Skeletal muscle satellite cell (primary cell): ENCODE results near the gene ADAM15.
A peak's percentile ranks its signal among the peaks of the same experiment; 100 is the strongest.

Experiments
- H3K27me3 ChIP-seq: 2 replicates; pipeline ENCODE4 v1.7.0; 2013; ENCODE audit warnings: low read length; ENCODE audit not compliant: control insufficient read depth, insufficient read depth
- H3K36me3 ChIP-seq: 2 replicates; pipeline ENCODE4 v1.7.0; 2013; ENCODE audit warnings: mild to moderate bottlenecking, control low read depth, low read length; ENCODE audit not compliant: insufficient read depth
- H3K4me1 ChIP-seq: 2 replicates; pipeline ENCODE4 v1.7.0; 2013; ENCODE audit warnings: low read length; ENCODE audit not compliant: control insufficient read depth, insufficient read depth
- H3K4me2 ChIP-seq: 2 replicates; pipeline ENCODE4 v1.7.0; 2013; ENCODE audit warnings: mild to moderate bottlenecking, low read length
- H3K4me3 ChIP-seq: 2 replicates; pipeline ENCODE4 v1.7.0; 2013; ENCODE audit warnings: low read length
- H3K9ac ChIP-seq: 2 replicates; pipeline ENCODE4 v1.7.0; 2013; ENCODE audit warnings: mild to moderate bottlenecking, low read depth, low read length, moderate library complexity
- H3K9me3 ChIP-seq: replicated peaks from 2 replicates; pipeline ENCODE4 v1.7.0; 2013; ENCODE audit warnings: mild to moderate bottlenecking, control low read depth, low read length

ADAM15 gene

DNA sequence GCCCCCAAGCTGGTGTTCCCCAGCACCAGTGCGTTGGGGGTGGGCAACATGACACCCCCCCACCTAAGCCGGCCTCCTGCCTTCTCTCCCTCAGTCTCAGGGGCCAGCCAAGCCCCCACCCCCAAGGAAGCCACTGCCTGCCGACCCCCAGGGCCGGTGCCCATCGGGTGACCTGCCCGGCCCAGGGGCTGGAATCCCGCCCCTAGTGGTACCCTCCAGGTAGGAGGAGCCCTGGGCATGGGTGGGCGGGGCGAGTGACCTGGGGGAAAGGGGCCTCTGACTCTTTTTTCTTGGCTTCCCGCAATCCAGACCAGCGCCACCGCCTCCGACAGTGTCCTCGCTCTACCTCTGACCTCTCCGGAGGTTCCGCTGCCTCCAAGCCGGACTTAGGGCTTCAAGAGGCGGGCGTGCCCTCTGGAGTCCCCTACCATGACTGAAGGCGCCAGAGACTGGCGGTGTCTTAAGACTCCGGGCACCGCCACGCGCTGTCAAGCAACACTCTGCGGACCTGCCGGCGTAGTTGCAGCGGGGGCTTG lies 11.1 kb downstream of the ADAM15 start:
- Histone ChIP-seq H3K9ac (no peak overlapping the region), H3K4me3 (no peak overlapping the region), H3K36me3 (peaks cover 23% of the 10 kb centered on the region)

DNA sequence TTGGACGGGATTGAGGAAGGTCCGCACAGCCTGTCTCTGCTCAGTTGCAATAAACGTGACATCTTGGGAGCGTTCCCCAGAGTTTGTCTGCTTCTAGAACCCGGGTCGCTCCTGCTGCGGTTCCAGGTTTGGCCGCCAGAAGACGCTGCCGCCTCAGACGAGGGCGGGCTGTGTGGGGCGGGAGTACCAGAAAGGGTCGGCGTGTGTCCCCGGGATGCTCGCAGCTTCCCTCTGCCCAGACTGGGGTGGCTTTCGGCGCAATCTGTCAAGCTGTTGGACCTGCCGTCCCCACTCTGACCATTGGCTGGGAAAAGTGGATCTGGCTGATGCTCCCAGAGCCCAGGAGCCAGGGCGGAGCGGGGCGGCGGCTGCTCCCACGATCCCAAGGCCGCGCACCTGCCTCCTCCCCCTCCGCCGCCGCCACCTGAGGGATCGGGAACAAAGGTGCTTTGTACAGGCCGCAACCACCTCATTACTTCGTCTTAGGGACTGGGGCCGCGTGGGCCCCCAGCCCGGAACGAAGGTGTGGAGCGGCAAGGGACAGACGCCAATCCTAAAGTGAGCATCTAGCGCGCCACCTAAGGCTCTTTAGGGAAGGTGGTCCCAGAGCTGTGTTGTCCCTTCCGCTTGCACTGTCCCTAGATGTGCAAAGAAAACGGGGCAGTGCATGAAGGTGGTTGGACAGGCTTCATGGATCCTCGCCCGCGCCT lies 11.7 kb downstream of the ADAM15 start:
- Histone ChIP-seq H3K9ac (no peak overlapping the region), H3K4me3 (peak overlapping the region; percentile 99), H3K36me3 (peaks cover 17% of the 10 kb centered on the region)

More for the DNA sequence above, 11.1 kb downstream of the ADAM15 start:
- Histone ChIP-seq H3K4me1 (peaks cover 14% of the 10 kb centered on the region), H3K4me2 (no peak overlapping the region), H3K9me3 (no peaks in the 10 kb centered on the region), H3K27me3 (no peaks in the 10 kb centered on the region)

DNA sequence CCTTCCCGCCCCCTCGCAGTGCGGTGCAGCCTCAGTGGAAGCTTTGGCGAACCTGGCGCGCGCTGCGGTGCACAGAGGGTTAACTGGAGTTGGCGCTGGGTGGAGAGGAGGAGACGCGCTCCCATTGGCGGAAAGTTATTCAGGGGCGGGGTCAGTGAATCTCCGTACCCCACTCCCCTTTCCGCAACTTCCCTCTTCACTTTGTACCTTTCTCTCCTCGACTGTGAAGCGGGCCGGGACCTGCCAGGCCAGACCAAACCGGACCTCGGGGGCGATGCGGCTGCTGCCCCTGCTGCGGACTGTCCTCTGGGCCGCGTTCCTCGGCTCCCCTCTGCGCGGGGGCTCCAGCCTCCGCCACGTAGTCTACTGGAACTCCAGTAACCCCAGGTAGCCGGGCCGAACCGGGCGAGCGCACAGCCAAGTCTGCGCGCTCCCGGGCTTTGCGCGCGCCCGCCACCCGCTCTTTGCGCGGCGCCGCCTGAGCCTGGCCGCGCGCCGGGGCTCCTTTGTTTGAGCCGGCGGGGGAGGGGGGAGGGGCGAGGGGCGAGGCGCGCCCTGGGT lies 12.5 kb downstream of the ADAM15 start, which contains the start of gene EFNA4:
EFNA4 (plus strand) TSS at position 191 of the 561 bp plus-strand sequence; CDS start at position 275, 84 bp downstream.
- Histone ChIP-seq H3K27me3 (no peaks in the 10 kb centered on the region), H3K4me3 (peak within 1 kb of the TSS; percentile 99), H3K36me3 (peaks cover 10% of the 10 kb centered on the region), H3K4me2 (peak within 1 kb of the TSS; percentile 99), H3K9ac (peak within 1 kb of the TSS; percentile 91), H3K4me1 (peaks cover 14% of the 10 kb centered on the region), H3K9me3 (no peaks in the 10 kb centered on the region)

More for the DNA sequence above, 11.7 kb downstream of the ADAM15 start:
- Histone ChIP-seq H3K4me1 (peaks cover 14% of the 10 kb centered on the region), H3K9me3 (no peaks in the 10 kb centered on the region), H3K4me2 (peak overlapping the region; percentile 99), H3K27me3 (no peaks in the 10 kb centered on the region)

DNA sequence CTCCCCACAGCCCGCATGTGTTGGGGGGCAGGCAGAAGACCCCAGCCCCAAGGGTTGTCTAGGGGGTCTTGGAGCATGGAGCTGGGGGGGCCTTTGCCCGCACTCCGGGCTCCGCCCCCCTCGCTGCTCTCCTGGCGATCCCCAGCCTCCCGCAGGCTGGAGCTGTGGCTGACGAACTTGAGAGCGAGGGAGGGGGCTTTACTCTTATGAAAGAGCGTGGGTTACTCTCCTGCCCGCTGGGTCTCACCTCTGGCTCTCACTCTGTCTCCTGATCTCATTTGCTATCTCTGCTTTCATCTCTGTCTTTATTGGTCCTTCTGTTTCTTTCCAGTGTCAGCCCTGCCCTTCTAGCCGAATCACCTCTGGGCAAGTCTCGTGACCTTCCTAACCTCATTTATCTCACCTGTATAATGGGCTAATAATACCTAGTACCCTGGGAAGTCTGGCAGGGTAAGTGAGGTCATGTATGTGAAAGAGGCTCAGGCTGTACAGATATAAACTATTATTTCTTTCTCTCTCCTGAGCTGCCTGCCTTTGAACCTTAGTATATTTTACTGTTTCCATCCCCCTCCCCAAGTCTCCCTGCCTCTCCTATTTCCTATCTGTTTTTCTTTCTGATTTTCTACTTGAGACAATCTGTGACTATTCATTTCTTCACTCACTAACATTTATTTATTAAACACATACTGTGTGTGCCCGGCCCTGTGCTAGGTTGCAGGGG lies 13.2 kb downstream of the ADAM15 start:
- Histone ChIP-seq H3K9me3 (no peaks in the 10 kb centered on the region), H3K4me3 (peak overlapping the region; percentile 99), H3K4me2 (peak overlapping the region; percentile 99), H3K4me1 (peaks cover 14% of the 10 kb centered on the region), H3K36me3 (peaks cover 10% of the 10 kb centered on the region), H3K27me3 (no peaks in the 10 kb centered on the region), H3K9ac (peak overlapping the region; percentile 91)

DNA sequence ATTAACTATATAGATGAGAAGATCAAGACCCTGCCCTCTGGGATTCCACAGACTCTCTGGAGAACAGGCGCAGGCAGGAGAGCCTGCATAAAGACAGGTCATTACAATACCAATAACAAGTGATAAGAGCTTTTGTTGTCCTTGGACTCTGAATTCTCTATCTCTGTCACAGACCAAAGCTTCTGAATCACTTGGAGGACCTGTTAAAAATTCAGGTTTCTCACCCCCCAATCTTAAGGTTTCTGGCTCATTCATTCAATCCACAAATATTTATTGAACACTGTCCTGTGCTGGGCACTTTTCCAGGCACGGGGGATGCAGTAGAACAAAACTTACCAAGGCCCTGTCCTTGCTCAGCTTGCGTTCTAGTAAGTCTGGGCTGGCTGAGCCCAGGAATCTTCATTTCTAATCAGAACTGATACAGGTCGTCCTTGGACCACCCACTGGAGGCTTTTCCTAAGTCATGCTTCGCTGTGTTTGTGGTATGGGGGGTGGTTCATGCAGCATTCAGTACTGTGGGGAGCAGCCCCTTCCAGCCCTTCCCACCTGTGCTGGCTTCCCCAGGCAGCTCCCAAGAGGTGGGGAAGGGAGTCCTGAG lies 13.8 kb downstream of the ADAM15 start:
- Histone ChIP-seq H3K4me3 (peak overlapping the region; percentile 99), H3K27me3 (no peaks in the 10 kb centered on the region), H3K9ac (no peak overlapping the region), H3K4me2 (peak overlapping the region; percentile 99), H3K36me3 (peaks cover 6% of the 10 kb centered on the region), H3K4me1 (peaks cover 14% of the 10 kb centered on the region), H3K9me3 (no peaks in the 10 kb centered on the region)

DNA sequence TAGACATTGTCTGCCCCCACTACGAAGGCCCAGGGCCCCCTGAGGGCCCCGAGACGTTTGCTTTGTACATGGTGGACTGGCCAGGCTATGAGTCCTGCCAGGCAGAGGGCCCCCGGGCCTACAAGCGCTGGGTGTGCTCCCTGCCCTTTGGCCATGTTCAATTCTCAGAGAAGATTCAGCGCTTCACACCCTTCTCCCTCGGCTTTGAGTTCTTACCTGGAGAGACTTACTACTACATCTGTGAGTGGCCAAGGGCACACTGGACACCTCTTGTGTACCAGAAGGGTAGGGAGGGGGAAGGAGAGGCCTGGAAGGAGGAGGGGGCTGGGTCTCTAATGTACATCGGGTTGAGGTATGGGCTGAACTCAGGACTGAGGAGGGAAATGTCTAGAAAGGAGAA lies 15.7 kb downstream of the ADAM15 start:
- no peak overlapping the region for H3K4me3 ChIP-seq
- H3K27me3 ChIP-seq, result peaks cover under 1% of the 10 kb centered on the region
- no peaks in the 10 kb centered on the region for H3K36me3 ChIP-seq
- H3K9ac ChIP-seq, result no peak overlapping the region
- H3K4me2 ChIP-seq, result no peak overlapping the region
- peaks cover 24% of the 10 kb centered on the region for H3K4me1 ChIP-seq
- H3K9me3 ChIP-seq, result no peaks in the 10 kb centered on the region

DNA sequence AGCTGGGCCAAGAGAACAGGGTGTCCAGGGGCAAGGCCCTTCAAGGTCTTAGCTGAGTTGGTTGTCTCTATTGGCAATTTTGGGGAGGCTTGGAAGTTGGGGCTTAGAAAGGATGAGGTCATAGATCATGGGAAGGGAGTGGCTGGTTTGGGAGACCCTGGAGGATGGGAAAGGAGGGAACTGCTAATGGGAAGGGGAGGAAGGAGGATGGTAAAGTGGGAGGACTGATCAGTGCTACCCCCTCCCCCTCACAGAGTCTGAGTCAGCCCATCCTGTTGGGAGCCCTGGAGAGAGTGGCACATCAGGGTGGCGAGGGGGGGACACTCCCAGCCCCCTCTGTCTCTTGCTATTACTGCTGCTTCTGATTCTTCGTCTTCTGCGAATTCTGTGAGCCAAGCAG lies 17.5 kb downstream of the ADAM15 start:
- Histone ChIP-seq H3K27me3 (peaks cover 8% of the 10 kb centered on the region), H3K4me2 (no peak overlapping the region), H3K36me3 (no peaks in the 10 kb centered on the region), H3K4me3 (no peak overlapping the region), H3K9ac (no peak overlapping the region), H3K4me1 (peaks cover 12% of the 10 kb centered on the region), H3K9me3 (no peaks in the 10 kb centered on the region)

DNA sequence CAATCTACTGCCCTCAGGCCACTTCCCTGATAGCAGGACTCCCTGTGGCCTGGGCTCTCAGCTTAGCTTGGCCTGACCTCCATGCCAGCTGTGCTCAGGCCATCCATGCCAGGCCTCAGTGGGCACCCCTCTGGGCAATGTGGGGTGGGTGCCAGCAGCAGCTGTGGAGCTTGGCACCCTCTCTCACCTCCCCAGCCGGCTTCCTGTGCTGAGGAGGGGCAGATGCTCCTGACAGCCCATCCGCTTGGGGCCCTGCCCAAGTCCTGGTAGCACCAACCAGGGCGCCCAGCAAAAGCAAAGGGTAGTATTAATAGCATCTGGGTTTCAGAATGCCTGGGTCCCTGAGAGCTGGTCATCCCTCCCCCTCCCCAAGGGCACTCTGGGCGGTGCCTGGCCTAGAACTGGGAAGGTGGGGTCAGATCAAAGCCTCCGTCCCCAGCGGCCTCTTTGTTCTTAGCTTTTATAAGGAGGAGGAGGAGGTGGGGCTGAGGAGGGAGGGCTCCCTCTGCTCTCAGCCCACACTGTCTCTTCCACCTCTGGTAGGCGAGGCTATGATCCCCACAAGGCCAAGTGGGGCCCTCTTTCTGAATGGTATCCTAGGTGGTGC lies 18.5 kb downstream of the ADAM15 start:
- H3K9ac ChIP-seq, result no peak overlapping the region
- no peaks in the 10 kb centered on the region for H3K9me3 ChIP-seq
- H3K4me2 ChIP-seq, result no peak overlapping the region
- H3K27me3 ChIP-seq, result peaks cover 8% of the 10 kb centered on the region
- H3K4me3 ChIP-seq, result no peak overlapping the region
- H3K4me1 ChIP-seq, result peaks cover 12% of the 10 kb centered on the region
- H3K36me3 ChIP-seq, result no peaks in the 10 kb centered on the region

DNA sequence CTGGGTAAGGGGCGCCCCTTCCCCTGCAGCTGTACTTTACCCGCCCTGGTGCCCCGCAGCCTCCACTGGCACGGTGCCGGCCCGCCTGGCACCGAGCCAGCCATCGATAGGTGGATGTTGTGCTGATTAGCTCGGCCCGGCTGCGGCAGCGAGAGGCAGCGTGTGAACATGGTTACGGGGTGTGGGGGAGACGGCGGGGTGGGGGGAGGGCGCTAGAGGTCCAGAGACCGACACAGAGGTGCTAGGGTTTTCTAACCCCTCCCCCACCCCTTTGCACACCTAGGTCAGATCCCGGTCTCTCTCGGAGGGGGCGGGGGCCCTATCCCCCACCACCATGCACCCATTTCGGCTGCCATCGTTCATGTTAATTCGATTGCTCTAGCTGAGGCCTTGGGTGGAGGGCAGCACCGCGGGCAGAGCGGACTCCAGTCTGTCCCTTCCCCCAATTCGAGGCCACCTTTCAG lies 19.1 kb downstream of the ADAM15 start:
- peaks cover 12% of the 10 kb centered on the region for H3K4me1 ChIP-seq
- H3K9ac ChIP-seq, result peak overlapping the region; percentile 47
- H3K36me3 ChIP-seq, result no peaks in the 10 kb centered on the region
- peak overlapping the region; percentile 83 for H3K4me2 ChIP-seq
- H3K4me3 ChIP-seq, result no peak overlapping the region
- H3K27me3 ChIP-seq, result peaks cover 11% of the 10 kb centered on the region
- H3K9me3 ChIP-seq, result no peaks in the 10 kb centered on the region

DNA sequence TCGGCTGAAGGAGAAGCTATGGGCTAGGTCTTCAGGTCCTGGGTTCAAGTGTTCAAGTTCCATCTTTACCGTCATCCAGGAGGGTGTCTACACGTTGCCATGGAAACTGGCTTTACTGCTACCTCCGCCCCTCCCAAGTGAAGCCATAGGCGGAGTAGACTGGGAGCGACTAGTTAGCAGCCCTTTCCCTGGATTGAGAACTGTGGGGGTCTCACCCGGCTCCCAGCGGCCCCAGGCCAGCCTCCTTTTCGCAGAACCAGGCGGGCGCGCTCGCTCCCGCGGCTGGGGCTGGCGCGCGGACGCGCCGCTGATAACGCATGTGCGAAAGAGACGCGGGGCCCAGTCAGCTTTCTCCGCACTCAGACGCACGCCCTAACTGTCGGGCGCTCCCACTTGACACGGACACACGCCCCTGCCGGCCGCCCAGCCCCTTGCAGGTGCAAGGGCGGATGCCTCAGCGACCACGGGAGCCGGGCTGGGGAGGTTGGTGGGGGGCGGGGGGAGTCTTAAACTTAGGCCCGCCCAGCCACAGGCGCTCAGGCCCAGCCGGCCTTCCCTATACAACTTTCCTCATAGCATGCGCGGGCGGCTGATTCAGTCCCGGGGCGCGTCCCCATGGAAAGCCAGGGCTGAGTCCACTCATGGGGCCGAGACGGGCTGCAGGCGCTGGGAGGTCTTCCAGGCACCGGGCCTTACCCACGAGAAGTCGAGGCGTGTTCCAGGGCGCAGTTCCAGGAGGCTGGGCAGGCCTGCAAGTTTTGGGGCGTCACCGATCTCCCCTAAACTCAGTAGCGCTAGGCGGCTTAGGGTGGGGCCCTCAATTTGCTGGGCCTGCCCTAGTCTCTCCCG lies 19.8 kb downstream of the ADAM15 start:
- peak overlapping the region; percentile 47 for H3K9ac ChIP-seq
- peaks cover 12% of the 10 kb centered on the region for H3K4me1 ChIP-seq
- no peaks in the 10 kb centered on the region for H3K9me3 ChIP-seq
- H3K36me3 ChIP-seq, result no peaks in the 10 kb centered on the region
- peak overlapping the region; percentile 65 for H3K4me3 ChIP-seq
- H3K4me2 ChIP-seq, result peak overlapping the region; percentile 83
- peaks cover 11% of the 10 kb centered on the region for H3K27me3 ChIP-seq
